Coronary artery (tissue), 2 donors: ENCODE results near the gene HOXC12.

Source experiments
- DNase-seq: peaks from one replicate; pipeline ENCODE4 v3.0.0-alpha.2; 2017; ENCODE audit warnings: low spot score
- H3K27ac ChIP-seq, 2 donors: fragments of 200-600 bp; sonication (generic); one replicate each; pipeline ENCODE4 v1.5.1; 2016 to 2019
- H3K4me3 ChIP-seq: fragments of 200-600 bp; sonication (generic); 2 replicates; pipeline ENCODE4 v1.5.1; 2016; ENCODE audit warnings: mild to moderate bottlenecking, moderate library complexity
- CTCF ChIP-seq: fragments of 200-600 bp; sonication (generic); IDR thresholded peaks from one replicate; pipeline ENCODE4 v1.5.1; 2019; ENCODE audit warnings: antibody characterized with exemption

The HOXC12 gene

GRCh38 chr12:53982648-53983567 lies 28.2 kb downstream of the HOXC12 start:
- Histone ChIP-seq H3K4me3 (no peak overlapping the region), H3K27ac (no peak overlapping the region)
- DNase-seq, result no peak
- no peak for TF ChIP-seq CTCF

- Histone ChIP-seq H3K27ac (no peak overlapping the region), H3K4me3 (no peak overlapping the region)
- no peak for DNase-seq
- no peak for TF ChIP-seq CTCF
These were observed 28.9 kb downstream of the HOXC12 start for GRCh38 chr12:53983568-53983949.

GRCh38 chr12:53983950-53984572 lies 29.4 kb downstream of the HOXC12 start:
- H3K27ac ChIP-seq, result no peak overlapping the region
- no peak overlapping the region for H3K4me3 ChIP-seq
- no peak for DNase-seq
- no peak for TF ChIP-seq CTCF

GRCh38 chr12:53984901-53985691 lies 30.4 kb downstream of the HOXC12 start, which contains the start of gene HOXC10:
TSS of gene HOXC10 (plus strand) at chr12:53985146. CDS start at chr12:53985260, 114 bp downstream.
- peak; percentile 32 for TF ChIP-seq CTCF
- peak within 1 kb of the TSS; percentile 50 for H3K4me3 ChIP-seq
- no peak for DNase-seq
- H3K27ac ChIP-seq, result no peak within 1 kb of the TSS

- TF ChIP-seq CTCF, result no peak
- Histone ChIP-seq H3K4me3 (peak overlapping the region; percentile 50), H3K27ac (no peak overlapping the region)
These were observed 30.9 kb downstream of the HOXC12 start for GRCh38 chr12:53985692-53985993.

GRCh38 chr12:53985994-53986685 lies 31.4 kb downstream of the HOXC12 start:
- H3K27ac ChIP-seq, result no peak overlapping the region
- peak overlapping the region; percentile 50 for H3K4me3 ChIP-seq
- DNase-seq, result no peak
- no peak for TF ChIP-seq CTCF

More at GRCh38 chr12:53985692-53985993, 30.9 kb downstream of the HOXC12 start:
- no peak for DNase-seq
